Choroid plexus epithelial cell (primary cell): ENCODE data around the gene FDXR.

Experiments
- DNase-seq: peaks from one replicate; pipeline ENCODE4 v3.0.0-alpha.2; 2010; ENCODE audit warnings: low read depth
- H3K4me3 ChIP-seq: 2 replicates; pipeline ENCODE4 v1.5.1; 2011; ENCODE audit warnings: low read depth, mild to moderate bottlenecking, control low read depth, low read length, moderate library complexity
- CTCF ChIP-seq: conservative IDR thresholded peaks from 2 replicates; pipeline ENCODE4 v1.5.1; 2011; ENCODE audit warnings: low read depth, mild to moderate bottlenecking, control low read depth, inconsistent platforms, low read length, moderate library complexity

FDXR gene

GRCh38 chr17:74882517-74883240, 9.9 kb upstream of the FDXR start:
- H3K4me3 ChIP-seq = no peak overlapping the region
- no peak for DNase-seq
- no peak for TF ChIP-seq CTCF

- DNase-seq = no peak
Measured at GRCh38 chr17:74881073-74881472, 8.3 kb upstream of the FDXR start.

GRCh38 chr17:74879308-74879707, 6.5 kb upstream of the FDXR start:
- no peak overlapping the region for H3K4me3 ChIP-seq
- no peak for TF ChIP-seq CTCF
- DNase-seq = no peak

More at GRCh38 chr17:74881073-74881472, 8.3 kb upstream of the FDXR start:
- TF ChIP-seq CTCF = no peak
- H3K4me3 ChIP-seq = no peak overlapping the region

- no peak for TF ChIP-seq CTCF
- no peak for DNase-seq
- H3K4me3 ChIP-seq = no peak overlapping the region
Measured at GRCh38 chr17:74878658-74879057, 5.9 kb upstream of the FDXR start.

- DNase-seq = no peak
- H3K4me3 ChIP-seq = no peak overlapping the region
- TF ChIP-seq CTCF = no peak
Measured at GRCh38 chr17:74877592-74878548, 5.1 kb upstream of the FDXR start.

GRCh38 chr17:74875977-74876593, 3.3 kb upstream of the FDXR start:
- DNase-seq = no peak
- H3K4me3 ChIP-seq = no peak overlapping the region
- TF ChIP-seq CTCF = no peak
